SU-DHL-6 (cell line): ENCODE measurements around the gene C2orf81.

Source experiments
- H2AFZ ChIP-seq: fragments of 200-600 bp; sonication (generic); 2 replicates; pipeline ENCODE4 v1.6.1; 2014; ENCODE audit warnings: low read depth, mild to moderate bottlenecking, moderate library complexity, mixed read lengths, antibody characterized with exemption, low read length; ENCODE audit not compliant: severe bottlenecking
- H3F3A ChIP-seq: fragments of 200-600 bp; shearing (Covaris generic); 2 replicates; pipeline ENCODE4 v1.6.0; 2016; ENCODE audit warnings: antibody characterized with exemption, mild to moderate bottlenecking; ENCODE audit not compliant: insufficient read depth
- H3K27ac ChIP-seq: fragments of 200-600 bp; sonication (generic); 2 replicates; pipeline ENCODE4 v1.5.1; 2016; ENCODE audit warnings: low read depth, mild to moderate bottlenecking, low read length, moderate library complexity, mixed read lengths
- H3K27me3 ChIP-seq: fragments of 200-600 bp; sonication (generic), shearing (Covaris generic); 2 replicates; pipeline ENCODE4 v1.6.0; 2014; ENCODE audit warnings: mild to moderate bottlenecking, low read length
- H3K36me3 ChIP-seq: fragments of 200-600 bp; sonication (generic); 2 replicates; pipeline ENCODE4 v1.6.1; 2014; ENCODE audit warnings: mild to moderate bottlenecking, low read length, mixed read lengths
- H3K4me2 ChIP-seq: fragments of 300-600, 200-600 bp; shearing (Covaris generic), sonication (generic); 2 replicates; pipeline ENCODE4 v1.6.0; 2014; ENCODE audit warnings: low read length, low read depth, mild to moderate bottlenecking; ENCODE audit not compliant: poor library complexity, severe bottlenecking
- H3K4me3 ChIP-seq: fragments of 200-600 bp; sonication (generic); 2 replicates; pipeline ENCODE4 v1.5.1; 2014; ENCODE audit warnings: antibody characterized with exemption, low read length, mild to moderate bottlenecking, mixed read lengths; ENCODE audit not compliant: insufficient read depth, poor library complexity, severe bottlenecking
- H3K79me2 ChIP-seq: fragments of 200-600 bp; sonication (generic); 2 replicates; pipeline ENCODE4 v1.6.1; 2014; ENCODE audit warnings: mild to moderate bottlenecking, low read length, moderate library complexity; ENCODE audit not compliant: insufficient read depth
- H3K9ac ChIP-seq: fragments of 200-600 bp; sonication (generic); 2 replicates; pipeline ENCODE4 v1.7.0; 2014; ENCODE audit warnings: mild to moderate bottlenecking, low read length
- H3K9me2 ChIP-seq: fragments of 200-600 bp; sonication (generic); replicated peaks from 2 replicates; pipeline ENCODE4 v1.6.1; 2014; ENCODE audit warnings: low read length; ENCODE audit not compliant: insufficient read depth
- H3K9me3 ChIP-seq: fragments of 200-600 bp; sonication (generic); 2 replicates; pipeline ENCODE4 v1.6.1; 2014; ENCODE audit warnings: low read length, mixed read lengths; ENCODE audit not compliant: insufficient read depth
- H4K20me1 ChIP-seq: fragments of 200-600 bp; sonication (generic); 2 replicates; pipeline ENCODE4 v1.6.1; 2014; ENCODE audit warnings: low read depth, mild to moderate bottlenecking, antibody characterized with exemption, low read length, moderate library complexity, mixed read lengths
- EZH2phosphoT487 ChIP-seq: fragments of 200-600 bp; sonication (generic), shearing (Covaris generic); conservative IDR thresholded peaks from 2 replicates; pipeline ENCODE4 v1.6.1; 2018; ENCODE audit warnings: mild to moderate bottlenecking, antibody characterized with exemption, low read length, moderate library complexity, mixed read lengths
- TF ChIP-seq, protein P1 (sequence below): fragments of 200-600 bp; sonication (generic); IDR thresholded peaks from one replicate; pipeline ENCODE4 v1.5.1; 2017; ENCODE audit warnings: antibody characterized with exemption, mild to moderate bottlenecking, low read length, moderate library complexity; ENCODE audit not compliant: insufficient read depth, poor library complexity, severe bottlenecking

The C2orf81 gene

DNA sequence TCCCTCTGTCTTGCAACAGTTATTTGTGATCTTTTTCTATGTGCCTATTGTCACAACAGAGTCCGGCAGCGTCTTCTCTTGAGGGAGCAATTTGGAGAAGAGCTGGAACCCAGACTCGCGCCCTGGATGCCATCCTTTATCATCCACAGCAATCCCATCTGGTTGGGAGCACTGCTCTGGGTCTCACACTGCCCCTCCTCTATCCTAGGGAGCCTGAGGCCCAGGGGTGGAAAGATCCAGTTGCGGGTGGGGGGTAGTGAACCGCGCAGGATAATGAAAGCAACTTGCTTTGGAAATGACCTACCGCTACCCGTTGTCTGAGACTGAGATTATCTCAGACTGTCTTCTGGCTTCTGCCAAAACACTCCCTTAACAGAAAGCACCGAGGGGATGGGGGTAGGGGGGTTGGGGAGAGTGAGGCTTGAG lies 37.5 kb upstream of the C2orf81 start:
- Histone ChIP-seq H3K79me2 (peaks cover 7% of the 10 kb centered on the region; the same call in 1 of the 2 replicates), H3K9me3 (no peaks in the 10 kb centered on the region), H3K4me2 (peak overlapping the region; percentile 95), H3K36me3 (no peaks in the 10 kb centered on the region; the same call in 1 of the 2 replicates), H3K9me2 (no peaks in the 10 kb centered on the region), H3K4me3 (peak overlapping the region; percentile 86), H3K27me3 (no peaks in the 10 kb centered on the region), H2AFZ (no peak overlapping the region), H4K20me1 (no peaks in the 10 kb centered on the region), H3K9ac (peak overlapping the region; percentile 82), H3F3A (peaks cover 14% of the 10 kb centered on the region), H3K27ac (no peak overlapping the region)
- TF ChIP-seq, protein P1, sequence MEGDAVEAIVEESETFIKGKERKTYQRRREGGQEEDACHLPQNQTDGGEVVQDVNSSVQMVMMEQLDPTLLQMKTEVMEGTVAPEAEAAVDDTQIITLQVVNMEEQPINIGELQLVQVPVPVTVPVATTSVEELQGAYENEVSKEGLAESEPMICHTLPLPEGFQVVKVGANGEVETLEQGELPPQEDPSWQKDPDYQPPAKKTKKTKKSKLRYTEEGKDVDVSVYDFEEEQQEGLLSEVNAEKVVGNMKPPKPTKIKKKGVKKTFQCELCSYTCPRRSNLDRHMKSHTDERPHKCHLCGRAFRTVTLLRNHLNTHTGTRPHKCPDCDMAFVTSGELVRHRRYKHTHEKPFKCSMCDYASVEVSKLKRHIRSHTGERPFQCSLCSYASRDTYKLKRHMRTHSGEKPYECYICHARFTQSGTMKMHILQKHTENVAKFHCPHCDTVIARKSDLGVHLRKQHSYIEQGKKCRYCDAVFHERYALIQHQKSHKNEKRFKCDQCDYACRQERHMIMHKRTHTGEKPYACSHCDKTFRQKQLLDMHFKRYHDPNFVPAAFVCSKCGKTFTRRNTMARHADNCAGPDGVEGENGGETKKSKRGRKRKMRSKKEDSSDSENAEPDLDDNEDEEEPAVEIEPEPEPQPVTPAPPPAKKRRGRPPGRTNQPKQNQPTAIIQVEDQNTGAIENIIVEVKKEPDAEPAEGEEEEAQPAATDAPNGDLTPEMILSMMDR: no peak
- no peak for TF ChIP-seq EZH2phosphoT487

DNA sequence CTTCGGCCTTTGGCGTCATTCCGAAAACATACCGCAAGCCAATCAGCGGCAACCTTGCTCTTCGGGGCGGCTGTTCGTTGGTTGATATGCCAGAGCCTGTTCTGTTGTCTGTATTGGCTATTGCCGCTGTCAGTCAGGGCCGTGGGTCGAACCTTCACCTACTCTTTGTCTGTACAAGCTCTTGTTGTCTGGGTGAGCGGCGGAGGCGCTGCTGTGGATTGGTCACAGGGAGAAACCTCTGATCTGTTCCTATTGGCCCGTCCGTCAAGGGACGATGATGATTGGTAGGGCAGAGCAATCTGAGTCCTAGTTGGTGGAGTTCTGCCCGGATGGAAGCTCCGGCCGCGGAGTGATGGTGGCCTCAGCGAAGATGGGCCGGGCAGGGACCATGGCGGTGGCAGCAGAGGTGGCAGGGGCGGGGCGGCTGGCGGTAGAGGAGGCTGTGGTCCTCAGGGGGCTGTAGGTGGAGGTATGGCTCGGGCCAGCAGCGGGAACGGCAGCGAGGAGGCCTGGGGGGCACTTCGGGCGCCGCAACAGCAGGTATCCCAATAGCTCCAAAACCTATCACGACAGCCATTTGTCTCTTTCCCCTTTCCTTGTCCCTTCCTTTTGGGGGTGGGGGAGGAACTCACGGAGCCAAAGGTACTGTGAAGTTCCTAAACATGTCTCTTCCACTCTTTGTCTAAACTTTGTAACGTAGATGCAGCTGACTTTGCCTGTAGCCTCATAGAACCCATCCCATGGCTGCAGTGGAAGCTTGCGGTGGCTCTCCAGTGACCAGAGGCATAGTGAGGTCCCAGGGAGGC lies 36.9 kb upstream of the C2orf81 start, which contains the start of gene WBP1:
Gene WBP1, plus strand, starts transcription at position 307 of the 806 bp plus-strand sequence. Its CDS starts 165 bp downstream, at position 472.
- Histone ChIP-seq H3K4me3 (peak within 1 kb of the TSS; percentile 86), H3K27ac (peak within 1 kb of the TSS; percentile 87), H3K9me3 (no peaks in the 10 kb centered on the region), H3K27me3 (no peaks in the 10 kb centered on the region), H3K79me2 (0 out of 2 replicates have a peak, but pooled peaks cover 6% of the 10 kb centered on the region), H3K9ac (peak within 1 kb of the TSS; percentile 82), H3K9me2 (no peaks in the 10 kb centered on the region), H3K36me3 (no peaks in the 10 kb centered on the region; the same call in 1 of the 2 replicates), H3F3A (peaks cover 19% of the 10 kb centered on the region), H4K20me1 (no peaks in the 10 kb centered on the region), H3K4me2 (peak within 1 kb of the TSS; percentile 95), H2AFZ (peak within 1 kb of the TSS; percentile 90)
- TF ChIP-seq EZH2phosphoT487: no peak
- TF ChIP-seq, protein P1: no peak

DNA sequence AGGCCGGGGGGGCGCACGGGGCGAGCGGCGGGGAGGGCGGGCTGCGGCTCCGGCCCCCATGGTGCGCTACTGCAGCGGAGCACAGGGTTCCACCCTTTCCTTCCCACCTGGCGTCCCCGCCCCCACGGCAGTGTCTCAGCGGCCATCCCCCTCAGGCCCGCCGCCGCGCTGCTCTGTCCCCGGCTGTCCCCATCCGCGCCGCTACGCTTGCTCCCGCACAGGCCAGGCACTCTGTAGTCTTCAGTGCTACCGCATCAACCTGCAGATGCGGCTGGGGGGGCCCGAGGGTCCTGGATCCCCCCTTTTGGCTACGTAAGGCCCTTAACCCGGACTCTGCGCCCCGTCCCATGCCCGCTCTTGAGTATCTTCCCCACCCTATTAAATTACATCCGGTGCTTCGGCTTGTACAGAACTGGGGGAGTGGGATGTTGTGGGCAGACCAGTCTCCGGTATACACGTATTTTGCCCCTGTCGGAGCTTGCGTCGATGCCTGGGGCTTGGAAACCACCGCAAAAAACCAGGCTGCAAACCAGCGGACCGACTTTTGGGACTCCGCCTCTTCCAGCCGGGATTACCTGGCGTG lies 36.2 kb upstream of the C2orf81 start:
- TF ChIP-seq, protein P1: no peak
- TF ChIP-seq EZH2phosphoT487: no peak
- Histone ChIP-seq H3K36me3 (no peaks in the 10 kb centered on the region; the same call in 1 of the 2 replicates), H3K27ac (peak overlapping the region; percentile 87), H3K4me3 (peak overlapping the region; percentile 64), H2AFZ (peak overlapping the region; percentile 90), H3K27me3 (no peaks in the 10 kb centered on the region), H3K9me3 (no peaks in the 10 kb centered on the region), H3F3A (peaks cover 25% of the 10 kb centered on the region), H3K9me2 (no peaks in the 10 kb centered on the region), H4K20me1 (no peaks in the 10 kb centered on the region), H3K79me2 (0 out of 2 replicates have a peak, but pooled peaks cover 6% of the 10 kb centered on the region), H3K9ac (peak overlapping the region; percentile 77), H3K4me2 (peak overlapping the region; percentile 86)
